Gastrocnemius medialis (tissue), 4 donors: ENCODE results near the gene FGF14.

ENCODE experiments used
- CTCF ChIP-seq, 5 experiments: fragments of 450-650 bp in 3 of 5; fragments of 200-600 bp in 2 of 5; sonication (generic) in 2 of 5; IDR thresholded peaks in 4 of 5; conservative IDR thresholded peaks in 1 of 5; 1 replicate in 4 of 5; 2 replicates in 1 of 5; pipeline ENCODE4 v1.5.1; 2016 to 2019; ENCODE audit warnings: antibody characterized with exemption in 5 of 5, mild to moderate bottlenecking in 3 of 5, moderate library complexity in 3 of 5
- POLR2A ChIP-seq, 2 donors: fragments of 450-650 bp; IDR thresholded peaks; one replicate each; pipeline ENCODE4 v1.6.1; 2017; ENCODE audit warnings: antibody characterized with exemption in 2 of 2, mild to moderate bottlenecking in 2 of 2, moderate library complexity in 2 of 2

- TF ChIP-seq POLR2A (IDR thresholded peaks at IDR 0.05), result no peak
- no peak for TF ChIP-seq CTCF (IDR thresholded peaks at IDR 0.05 in 4 of 5, conservative IDR thresholded peaks at IDR 0.05 in 1 of 5)
These were observed 634.7 kb downstream of the FGF14 start for GRCh38 chr13:101767131-101767530.
